HG03066 (cell line): ENCODE measurements around the gene GNAI2.
"Not testable (repeated sequence)": the region's sequence is repeated elsewhere in the genome, so short reads cannot be mapped to it uniquely, and the experiment has no call there.

ENCODE experiments used
- ATAC-seq: cut with Tn5 transposase; IDR thresholded peaks from one replicate; pipeline ENCODE4 v1.9.1; 2021; ENCODE audit warnings: low read depth; ENCODE audit not compliant: unreplicated experiment

The GNAI2 gene

GRCh38 chr3:50242381-50242770 is 6.4 kb downstream of the GNAI2 start:
- no peak for ATAC-seq

- ATAC-seq, result no peak
Observed at GRCh38 chr3:50242851-50243542, 7.0 kb downstream of the GNAI2 start.

DNA sequence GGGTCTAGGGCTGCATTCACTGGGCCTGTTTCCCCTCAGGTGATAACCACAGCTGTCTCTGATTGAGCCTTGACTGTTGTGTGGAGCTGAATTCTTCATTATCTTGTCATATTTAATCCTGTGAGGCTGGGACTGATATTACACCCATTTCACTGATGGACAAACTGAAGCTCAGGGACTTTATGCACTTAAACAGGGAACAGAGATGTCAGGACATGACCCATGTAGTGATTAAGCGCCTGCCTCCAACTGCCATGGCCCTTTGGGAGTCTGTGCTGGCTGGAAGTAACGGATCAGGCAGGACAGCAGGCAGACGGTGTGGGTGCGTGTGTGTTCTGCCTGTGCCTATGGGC is 7.5 kb downstream of the GNAI2 start:
- no peak for ATAC-seq

- ATAC-seq, result not testable (repeated sequence)
Observed at GRCh38 chr3:50244813-50245212, 8.8 kb downstream of the GNAI2 start.

DNA sequence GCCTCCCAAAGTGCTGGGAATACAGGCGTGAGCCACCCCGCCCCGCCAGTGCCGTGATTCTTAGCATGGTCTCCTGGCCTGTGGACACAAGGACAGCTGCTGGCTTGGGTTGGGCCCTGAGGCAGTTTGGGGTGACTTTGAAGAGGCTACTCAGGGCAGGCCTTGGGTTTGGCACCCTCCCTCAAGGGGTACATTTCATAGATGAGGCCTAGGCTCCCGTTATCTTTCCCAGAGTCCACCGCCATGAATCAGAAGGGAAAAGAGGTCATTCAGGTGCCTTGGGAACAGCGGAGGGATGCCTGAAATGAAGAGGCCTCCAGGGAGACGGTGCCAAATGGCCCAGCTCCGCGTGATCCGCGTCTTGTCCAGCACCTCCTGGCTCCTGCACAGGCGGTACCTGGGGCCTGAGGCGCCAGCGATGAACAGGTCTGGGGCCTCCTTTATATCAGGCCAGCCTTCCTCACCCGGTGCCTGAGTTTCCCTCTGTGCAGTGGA is 9.3 kb downstream of the GNAI2 start:
- no peak for ATAC-seq

- peak; percentile 62 for ATAC-seq
Observed at GRCh38 chr3:50245831-50246516, 10.0 kb downstream of the GNAI2 start.

GRCh38 chr3:50246517-50246954 is 10.5 kb downstream of the GNAI2 start:
- ATAC-seq, result peak; percentile 62

DNA sequence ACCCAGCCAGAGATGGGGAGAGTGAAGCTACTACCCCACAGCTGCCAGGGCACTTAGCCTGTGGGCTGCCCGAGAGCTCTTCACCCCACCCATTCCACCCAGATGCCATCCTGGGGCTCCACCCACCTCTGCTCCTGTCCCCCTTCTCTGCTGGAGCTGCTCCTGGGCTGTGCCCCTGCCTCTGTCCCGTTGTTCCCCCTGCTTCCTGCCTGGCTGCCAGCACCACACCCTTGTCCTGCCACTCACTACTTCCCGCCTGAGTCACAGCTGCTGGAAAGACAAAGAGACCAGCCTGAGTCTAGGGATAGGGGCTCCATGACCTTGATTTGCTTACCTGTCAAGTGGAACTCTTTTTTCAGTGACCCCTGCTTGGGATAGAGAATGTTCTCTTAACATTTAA is 12.4 kb downstream of the GNAI2 start:
- ATAC-seq, result no peak

DNA sequence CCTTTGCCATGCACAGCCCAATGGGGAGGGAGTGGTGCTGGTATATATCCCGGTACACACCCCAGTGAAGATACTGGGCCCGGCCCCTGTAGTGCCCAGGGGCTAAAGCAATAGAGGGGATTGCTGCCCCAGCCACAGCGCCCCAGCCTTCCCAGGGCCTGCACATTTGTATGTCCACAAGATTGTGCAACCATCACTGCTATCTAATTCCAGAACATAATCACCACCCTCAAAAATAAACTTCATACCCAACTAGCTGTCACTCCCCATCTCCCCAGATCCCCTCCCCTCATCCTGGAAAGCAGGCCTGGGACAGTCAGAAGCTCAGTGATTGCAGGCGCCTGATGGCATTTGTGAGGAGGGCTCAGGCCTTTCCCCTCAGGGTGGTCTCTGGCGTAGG is 13.5 kb downstream of the GNAI2 start:
- no peak for ATAC-seq

- ATAC-seq, result no peak
Observed at GRCh38 chr3:50250514-50250913, 14.5 kb downstream of the GNAI2 start.

GRCh38 chr3:50251220-50251619 is 15.2 kb downstream of the GNAI2 start:
- ATAC-seq, result no peak

- ATAC-seq, result no peak
Observed at GRCh38 chr3:50254577-50255250, 18.7 kb downstream of the GNAI2 start.

DNA sequence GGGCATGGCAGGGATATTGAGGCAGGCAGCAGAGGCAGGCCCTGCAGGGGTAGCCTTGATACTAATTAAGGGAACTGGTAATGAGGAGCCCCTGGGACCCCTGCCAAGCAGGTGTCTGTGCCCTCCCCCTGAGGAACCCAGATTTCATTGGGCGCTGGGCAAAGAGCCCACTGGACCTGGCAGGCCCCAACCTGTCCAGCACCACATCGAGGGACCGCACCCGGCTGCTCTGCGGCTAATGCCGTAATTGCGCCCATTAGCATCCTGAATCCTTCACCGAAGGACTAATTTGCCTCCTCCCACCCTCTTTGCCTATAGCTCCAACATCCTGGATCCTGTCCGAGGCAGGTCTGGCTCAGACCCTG is 19.2 kb downstream of the GNAI2 start:
- ATAC-seq, result no peak

- ATAC-seq, result no peak
Observed at GRCh38 chr3:50256978-50257890, 21.2 kb downstream of the GNAI2 start.

- no peak for ATAC-seq
Observed at GRCh38 chr3:50258029-50258680, 22.2 kb downstream of the GNAI2 start.

DNA sequence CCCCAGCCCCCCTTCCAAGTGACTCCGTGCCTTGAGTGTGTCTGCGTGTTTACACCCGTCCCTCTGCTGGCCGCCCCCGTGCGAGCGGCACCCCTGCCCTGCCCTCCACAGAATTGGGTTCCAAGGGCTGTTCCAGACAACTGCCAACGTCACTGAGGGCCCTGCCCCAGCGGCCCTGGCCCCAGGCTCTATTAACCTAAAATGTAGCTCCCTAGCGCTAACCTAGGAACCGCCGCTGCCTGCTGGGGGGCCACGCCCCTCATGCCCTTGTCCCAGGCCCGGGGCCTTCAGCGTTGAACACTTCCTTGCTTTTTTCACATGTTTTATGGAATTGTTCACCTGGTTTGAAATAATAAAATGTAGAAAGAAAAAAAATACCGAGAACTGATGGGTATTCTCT is 23.0 kb downstream of the GNAI2 start:
- no peak for ATAC-seq

DNA sequence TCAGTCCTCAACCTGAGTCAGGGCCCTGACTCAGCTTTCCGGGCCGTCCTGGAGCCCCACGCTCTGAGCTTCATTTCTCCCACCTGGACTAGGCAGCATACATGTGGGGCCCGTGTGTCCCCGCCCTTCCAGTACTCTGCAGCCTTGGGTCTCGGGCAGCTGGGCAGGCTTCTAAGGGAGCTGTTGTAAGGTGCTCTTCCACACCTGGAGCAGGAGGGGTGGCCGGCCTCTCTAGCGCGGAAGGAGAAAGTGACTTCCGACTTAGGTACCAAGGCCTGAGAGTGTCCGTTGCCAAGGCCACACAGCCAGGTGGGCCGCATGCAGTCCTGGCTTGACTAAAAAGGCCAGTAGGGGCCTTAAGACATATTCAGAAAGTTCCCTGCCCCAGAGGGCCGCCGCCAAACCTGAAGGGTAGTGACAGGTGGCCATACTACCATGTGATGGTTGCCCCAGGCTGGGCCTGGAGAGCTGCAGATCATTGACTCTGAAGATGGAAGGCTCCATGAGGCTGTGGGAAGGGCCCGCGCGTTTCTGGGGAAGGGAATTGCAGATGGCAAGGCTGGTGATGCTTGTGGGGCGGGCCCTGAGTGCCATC is 23.5 kb downstream of the GNAI2 start:
- ATAC-seq, result peak; percentile 11

GRCh38 chr3:50260027-50260941 is 24.3 kb downstream of the GNAI2 start:
- ATAC-seq, result peak; percentile 86

- ATAC-seq, result no peak
Observed at GRCh38 chr3:50260942-50261441, 25.0 kb downstream of the GNAI2 start.
